Pancreas (tissue), 10 donors: ENCODE data around the gene IGFL4. TPM values are rescaled to one million over a fixed set of nuclear protein-coding genes. Genes with fewer than 3 reads are reported as not detected.

Experiments used
- ATAC-seq, 4 donors: fragments of 200-7000 bp; cut with Tn5 transposase; one replicate each; pipeline versions ENCODE4 v1.8.0 to v1.9.1; 2020; ENCODE audit warnings: mild to moderate bottlenecking in 4 of 4, moderate library complexity in 4 of 4
- DNase-seq, 6 donors: peaks; one replicate each; pipeline ENCODE4 v3.0.0-alpha.2; 2020
- FAIRE-seq: peaks from 2 replicates; lab custom pipeline; 2012; peaks lifted over from hg19 to GRCh38; lab: Jason Lieb, UNC
- H3K27ac ChIP-seq, 4 donors: fragments of 200-600 bp; sonication (generic); 1 replicate in 3 of 4; 2 replicates in 1 of 4; pipeline versions ENCODE4 v1.5.0 to v1.8.0; 2020
- H3K27me3 ChIP-seq, 4 donors: fragments of 200-600 bp; one replicate each; pipeline ENCODE4 v1.8.0; 2021
- H3K36me3 ChIP-seq, 3 donors: fragments of 200-600 bp; sonication (generic) in 1 of 3; one replicate each; pipeline versions ENCODE4 v1.5.0 to v1.8.0; 2020 to 2021
- H3K4me1 ChIP-seq, 3 donors: fragments of 200-600 bp; one replicate each; pipeline ENCODE4 v1.8.0; 2021
- H3K4me3 ChIP-seq, 4 donors: fragments of 200-600 bp; sonication (generic) in 2 of 4; one replicate each; pipeline versions ENCODE4 v1.5.0 to v1.8.0; 2020 to 2021
- H3K9me3 ChIP-seq, 4 donors: fragments of 200-600 bp; one replicate each; pipeline ENCODE4 v1.8.0; 2021
- WGBS, 2 donors: extraction: QIAGEN DNeasy Blood & Tissue Kit; methylation state at CpG; one replicate each; pipeline ENCODE4 v1.1.7; 2013; 5-methylcytosine and 5-hydroxymethylcytosine counted together
- intact Hi-C, 3 donors: fragments of 100-400 bp; cut with DNase I; formaldehyde crosslinking; loops; one replicate each; pipeline versions ENCODE4 v1.11.1 to v1.14.2; 2022
- polyA plus RNA-seq, 2 donors: library from polyadenylated mRNA; stranded (reverse); fragments of 200-250 nt; gene quantifications; one replicate each; pipeline ENCODE4 v1.2.3, GENCODE V29; 2013
- total RNA-seq, 6 donors: library from RNA; stranded (reverse); fragmentation: NEBNext Ultra II Directional in 4 of 6; extraction: Animal tissue kit (Norgen Biotek cat#: 25700) in 4 of 6; gene quantifications; one replicate each; pipeline versions ENCODE4 v1.2.1 to v1.2.4, GENCODE V29; 2021 to 2023
- TF ChIP-seq, protein P1 (sequence below), 4 donors: fragments of 200-600 bp; sonication (generic) in 3 of 4; IDR thresholded peaks; one replicate each; pipeline versions ENCODE4 v1.5.0 to v1.8.0; 2021; ENCODE audit warnings: antibody characterized with exemption in 4 of 4
- donor health status: healthy with polysubstance abuse.
- donor health status: DM: no; HTN: no; CAD: no; lungs with moderate emphysema.
- donor health status: DM: no; HTN: no; CAD: no.
- donor health status: control.
- donor health status: control.
- donor health status: Bipolar disorder and iron deficiency.
- donor health status: DM: yes; HTN: yes; CAD: no.
- donor health status: DM: no; HTN: no; CAD: no.
- donor health status: DM: no; HTN: no; CAD: no.
- donor health status: DM: yes; HTN: yes; CAD: no.

IGFL4 gene
- total and polyA plus RNA-seq, 8 donors = 0.04 to 0.28 (median 0.18) TPM; not detected in 4

GRCh38 chr19:46066471-46066870 is 25.7 kb upstream of the IGFL4 start:
- Histone ChIP-seq H3K4me3 (no peak overlapping the region), H3K4me1 (no peaks in the 10 kb centered on the region), H3K9me3 (no peaks in the 10 kb centered on the region), H3K36me3 (no peaks in the 10 kb centered on the region), H3K27ac (no peak overlapping the region), H3K27me3 (no peaks in the 10 kb centered on the region)
- DNase-seq (no peak), ATAC-seq (no peak), FAIRE-seq (no peak)
- 49 to 79% methylated on average over 1 of the region's 1 CpG for WGBS, 2 donors
- TF ChIP-seq, protein P1, sequence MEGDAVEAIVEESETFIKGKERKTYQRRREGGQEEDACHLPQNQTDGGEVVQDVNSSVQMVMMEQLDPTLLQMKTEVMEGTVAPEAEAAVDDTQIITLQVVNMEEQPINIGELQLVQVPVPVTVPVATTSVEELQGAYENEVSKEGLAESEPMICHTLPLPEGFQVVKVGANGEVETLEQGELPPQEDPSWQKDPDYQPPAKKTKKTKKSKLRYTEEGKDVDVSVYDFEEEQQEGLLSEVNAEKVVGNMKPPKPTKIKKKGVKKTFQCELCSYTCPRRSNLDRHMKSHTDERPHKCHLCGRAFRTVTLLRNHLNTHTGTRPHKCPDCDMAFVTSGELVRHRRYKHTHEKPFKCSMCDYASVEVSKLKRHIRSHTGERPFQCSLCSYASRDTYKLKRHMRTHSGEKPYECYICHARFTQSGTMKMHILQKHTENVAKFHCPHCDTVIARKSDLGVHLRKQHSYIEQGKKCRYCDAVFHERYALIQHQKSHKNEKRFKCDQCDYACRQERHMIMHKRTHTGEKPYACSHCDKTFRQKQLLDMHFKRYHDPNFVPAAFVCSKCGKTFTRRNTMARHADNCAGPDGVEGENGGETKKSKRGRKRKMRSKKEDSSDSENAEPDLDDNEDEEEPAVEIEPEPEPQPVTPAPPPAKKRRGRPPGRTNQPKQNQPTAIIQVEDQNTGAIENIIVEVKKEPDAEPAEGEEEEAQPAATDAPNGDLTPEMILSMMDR (IDR thresholded peaks at IDR 0.05) = no peak
- intact Hi-C loops = no loop called here

GRCh38 chr19:46065486-46066071 is 24.8 kb upstream of the IGFL4 start:
- Histone ChIP-seq H3K27ac (no peak overlapping the region), H3K36me3 (no peaks in the 10 kb centered on the region), H3K4me1 (no peaks in the 10 kb centered on the region), H3K9me3 (no peaks in the 10 kb centered on the region), H3K27me3 (no peaks in the 10 kb centered on the region), H3K4me3 (no peak overlapping the region)
- ATAC-seq (no peak), DNase-seq (no peak), FAIRE-seq (no peak)
- 57 to 69% methylated on average over 7 of the region's 7 CpGs for WGBS, 2 donors
- TF ChIP-seq, protein P1 (IDR thresholded peaks at IDR 0.05) = no peak
- intact Hi-C loops = no loop called here

- Histone ChIP-seq H3K4me1 (no peaks in the 10 kb centered on the region), H3K9me3 (no peaks in the 10 kb centered on the region), H3K4me3 (no peak overlapping the region), H3K27me3 (no peaks in the 10 kb centered on the region), H3K27ac (no peak overlapping the region), H3K36me3 (no peaks in the 10 kb centered on the region)
- no peak for FAIRE-seq
- no peak for ATAC-seq
- DNase-seq = no peak
- TF ChIP-seq, protein P1 (IDR thresholded peaks at IDR 0.05) = no peak
- WGBS, 2 donors = 58 to 80% methylated on average over 3 of the region's 3 CpGs
- intact Hi-C loops = no loop called here
Measured at GRCh38 chr19:46063201-46063600, 22.4 kb upstream of the IGFL4 start.

- TF ChIP-seq, protein P1 (IDR thresholded peaks at IDR 0.05) = no peak
- Histone ChIP-seq H3K36me3 (no peaks in the 10 kb centered on the region), H3K4me1 (no peaks in the 10 kb centered on the region), H3K4me3 (no peak overlapping the region), H3K9me3 (no peaks in the 10 kb centered on the region), H3K27me3 (no peaks in the 10 kb centered on the region), H3K27ac (no peak overlapping the region)
- no peak for FAIRE-seq
- WGBS, 2 donors = 62 to 82% methylated on average over 2 of the region's 2 CpGs
- DNase-seq = no peak
- intact Hi-C loops = no loop called here
- ATAC-seq = no peak
Measured at GRCh38 chr19:46060012-46060411, 19.2 kb upstream of the IGFL4 start.

GRCh38 chr19:46058778-46059177 is 18.0 kb upstream of the IGFL4 start:
- FAIRE-seq (no peak), DNase-seq (no peak), ATAC-seq (no peak)
- Histone ChIP-seq H3K27me3 (no peaks in the 10 kb centered on the region), H3K9me3 (no peaks in the 10 kb centered on the region), H3K4me3 (no peak overlapping the region), H3K4me1 (no peaks in the 10 kb centered on the region), H3K36me3 (no peaks in the 10 kb centered on the region), H3K27ac (no peak overlapping the region)
- 77 to 80% methylated on average over 3 of the region's 3 CpGs for WGBS, 2 donors
- TF ChIP-seq, protein P1 (IDR thresholded peaks at IDR 0.05) = no peak
- intact Hi-C loops = no loop called here
